GM23338 (cell line): ENCODE measurements around the gene TEPSIN. TPM values are rescaled to one million over a fixed set of nuclear protein-coding genes. Genes with fewer than 3 reads are reported as not detected.

Source experiments
- ATAC-seq: fragments of 200-7000 bp; cut with Tn5 transposase; 3 replicates; pipeline ENCODE4 v1.9.1; 2020
- DNase-seq: peaks from one replicate; pipeline ENCODE4 v3.0.0-alpha.2; 2015; ENCODE audit warnings: low spot score
- H2AFZ ChIP-seq: fragments of 200-600 bp; sonication (generic); 2 replicates; pipeline ENCODE4 v1.8.0; 2016; ENCODE audit warnings: antibody characterized with exemption, mild to moderate bottlenecking, moderate library complexity
- H3F3A ChIP-seq: fragments of 200-600 bp; sonication (generic); replicated peaks from 2 replicates; pipeline ENCODE4 v1.8.0; 2017; ENCODE audit warnings: antibody characterized with exemption, mixed run types, low read depth
- H3K27ac ChIP-seq: fragments of 200-600 bp; sonication (generic); 2 replicates; pipeline ENCODE4 v1.6.1; 2016; ENCODE audit warnings: low read depth
- H3K27me3 ChIP-seq: fragments of 200-600 bp; sonication (generic); 2 replicates; pipeline ENCODE4 v1.8.0; 2016; ENCODE audit warnings: mild to moderate bottlenecking, mixed run types, moderate library complexity; ENCODE audit not compliant: insufficient read depth
- H3K36me3 ChIP-seq: fragments of 200-600 bp; sonication (generic); 2 replicates; pipeline ENCODE4 v1.8.0; 2016; ENCODE audit warnings: mild to moderate bottlenecking; ENCODE audit not compliant: insufficient read depth
- H3K4me1 ChIP-seq: fragments of 200-600 bp; sonication (generic); 2 replicates; pipeline ENCODE4 v1.8.0; 2016; ENCODE audit warnings: mild to moderate bottlenecking, moderate library complexity; ENCODE audit not compliant: insufficient read depth
- H3K4me2 ChIP-seq: fragments of 200-600 bp; sonication (generic); 2 replicates; pipeline ENCODE4 v1.7.1; 2017; ENCODE audit warnings: mixed run types
- H3K4me3 ChIP-seq: fragments of 200-600 bp; sonication (generic); 2 replicates; pipeline ENCODE4 v1.6.1; 2016; ENCODE audit warnings: mixed run types
- H3K79me2 ChIP-seq: fragments of 200-600 bp; sonication (generic); replicated peaks from 2 replicates; pipeline ENCODE4 v1.8.0; 2017; ENCODE audit warnings: mild to moderate bottlenecking; ENCODE audit not compliant: insufficient read depth
- H3K9me2 ChIP-seq: fragments of 200-600 bp; sonication (generic); 2 replicates; pipeline ENCODE4 v1.8.0; 2017; ENCODE audit not compliant: insufficient read depth
- H4K20me1 ChIP-seq: fragments of 200-600 bp; sonication (generic); replicated peaks from 2 replicates; pipeline ENCODE4 v1.8.0; 2017; ENCODE audit warnings: mild to moderate bottlenecking; ENCODE audit not compliant: insufficient read depth
- H3K27ac Mint-ChIP-seq: 2 replicates; pipeline ENCODE4 v1.8.0; 2020; ENCODE audit warnings: inconsistent platforms, mild to moderate bottlenecking, moderate library complexity, mixed read lengths
- H3K27me3 Mint-ChIP-seq: 3 replicates; pipeline ENCODE4 v1.8.0; 2022; ENCODE audit warnings: low read depth, mild to moderate bottlenecking, moderate library complexity, mixed read lengths, inconsistent platforms; ENCODE audit not compliant: insufficient read depth, poor library complexity
- H3K36me3 Mint-ChIP-seq: 3 replicates; pipeline ENCODE4 v1.8.0; 2021; ENCODE audit warnings: low read depth, mild to moderate bottlenecking, inconsistent platforms, moderate library complexity, mixed read lengths
- H3K4me1 Mint-ChIP-seq: 3 replicates; pipeline ENCODE4 v1.8.0; 2020; ENCODE audit warnings: mild to moderate bottlenecking, inconsistent platforms, mixed read lengths
- H3K4me3 Mint-ChIP-seq: 3 replicates; pipeline ENCODE4 v1.8.0; 2021; ENCODE audit warnings: moderate library complexity, mild to moderate bottlenecking, inconsistent platforms, mixed read lengths
- H3K9me3 Mint-ChIP-seq: 3 replicates; pipeline ENCODE4 v1.8.0; 2020; ENCODE audit warnings: moderate library complexity, mild to moderate bottlenecking, inconsistent platforms, mixed read lengths
- CREB1 ChIP-seq: fragments of 250-450 bp; sonication (Bioruptor Pico); IDR thresholded peaks from 2 replicates; pipeline ENCODE4 v1.5.0; 2020; ENCODE audit warnings: low read depth, mild to moderate bottlenecking, moderate library complexity
- CTCF ChIP-seq, 2 experiments: fragments of 200-600 bp in 1 of 2; sonication (generic) in 1 of 2; conservative IDR thresholded peaks; 2 replicates each; pipeline versions ENCODE4 v1.5.1 to v1.6.1; 2016 to 2017; ENCODE audit warnings: antibody characterized with exemption in 2 of 2, low read depth in 2 of 2, mild to moderate bottlenecking in 2 of 2, moderate library complexity in 1 of 2
- EZH2 ChIP-seq: fragments of 200-600 bp; sonication (generic); IDR thresholded peaks from one replicate; pipeline ENCODE4 v1.8.0; 2017; ENCODE audit warnings: antibody characterized with exemption, mild to moderate bottlenecking, low read depth; ENCODE audit not compliant: unreplicated experiment
- NANOG ChIP-seq: IDR thresholded peaks from 2 replicates; pipeline ENCODE4 v1.6.1; 2016; ENCODE audit warnings: antibody characterized with exemption, borderline replicate concordance
- POLR2AphosphoS5 ChIP-seq: IDR thresholded peaks from 2 replicates; pipeline ENCODE4 v1.6.1; 2016; ENCODE audit warnings: antibody characterized with exemption, low read depth
- ZNF462 ChIP-seq: fragments of 250-450 bp; sonication (Bioruptor Pico); IDR thresholded peaks from 2 replicates; pipeline ENCODE4 v1.5.0; 2020; ENCODE audit warnings: mild to moderate bottlenecking, moderate library complexity
- polyA plus RNA-seq: library from polyadenylated mRNA; unstranded; fragments of >200 nt; fragmentation: Nextera tagmentation; extraction: Ambion mirVana; gene quantifications from 2 replicates; pipeline ENCODE4 v1.2.1, GENCODE V29; 2016
- total RNA-seq: library from RNA; depleted of rRNA; stranded (reverse); fragments of >200 nt; shearing (Covaris generic); gene quantifications from 2 replicates; pipeline ENCODE4 v1.2.3, GENCODE V29; 2014

The TEPSIN gene
- total and polyA plus RNA-seq, 2 experiments from 2014 or later = 4.4 to 25.3 TPM

GRCh38 chr17:81210466-81210865, 28.4 kb downstream of the TEPSIN start:
- peaks cover 5% of the 10 kb centered on the region for H3K27me3 Mint-ChIP-seq
- no peak overlapping the region for H3K27ac Mint-ChIP-seq
- no peaks in the 10 kb centered on the region; the same call in 2 of the 3 replicates for H3K9me3 Mint-ChIP-seq

More at GRCh38 chr17:81210466-81210865, 28.4 kb downstream of the TEPSIN start:
- Histone ChIP-seq H3K27me3 (no peaks in the 10 kb centered on the region), H3K36me3 (no peaks in the 10 kb centered on the region), H3K27ac (no peak overlapping the region), H3K4me2 (no peak overlapping the region), H3K4me1 (no peaks in the 10 kb centered on the region), H3K79me2 (peaks cover 19% of the 10 kb centered on the region), H3K4me3 (no peak overlapping the region), H3F3A (no peaks in the 10 kb centered on the region; the same call in 1 of the 2 replicates), H3K9me2 (no peaks in the 10 kb centered on the region), H4K20me1 (peaks cover 6% of the 10 kb centered on the region; the same call in 1 of the 2 replicates), H2AFZ (no peak overlapping the region)
- H3K36me3 Mint-ChIP-seq = no peaks in the 10 kb centered on the region; the same call in 2 of the 3 replicates
- no peaks in the 10 kb centered on the region for H3K4me1 Mint-ChIP-seq
- no peak for DNase-seq
- no peak for ATAC-seq
- TF ChIP-seq EZH2 (no peak), CREB1 (CRISPR knock-in tag) (no peak), NANOG (no peak), CTCF (conservative IDR thresholded peaks at IDR 0.05; ENCODE audit: low read depth in 2 of 2) (no peak), POLR2AphosphoS5 (no peak), ZNF462 (CRISPR knock-in tag) (no peak)
- no peak overlapping the region for H3K4me3 Mint-ChIP-seq
